Muscle of back (tissue), 11 donors: ENCODE measurements around the gene RGS17. TPM values are rescaled to one million over a fixed set of nuclear protein-coding genes. Genes with fewer than 3 reads are reported as not detected.

Experiments used
- DNase-seq, 3 donors: peaks; one replicate each; pipeline versions ENCODE4 v3.0.0 to v3.0.0-alpha.2; 2013
- polyA plus RNA-seq, 10 donors: library from polyadenylated mRNA; unstranded; fragments of 120-200 nt; gene quantifications; one replicate each; pipeline ENCODE4 v1.2.1, GENCODE V29; 2013; ENCODE audit not compliant: insufficient read length in 10 of 10

Gene RGS17
- polyA plus RNA-seq, 10 donors: 0.67 to 1.7 (median 0.85) TPM

DNA sequence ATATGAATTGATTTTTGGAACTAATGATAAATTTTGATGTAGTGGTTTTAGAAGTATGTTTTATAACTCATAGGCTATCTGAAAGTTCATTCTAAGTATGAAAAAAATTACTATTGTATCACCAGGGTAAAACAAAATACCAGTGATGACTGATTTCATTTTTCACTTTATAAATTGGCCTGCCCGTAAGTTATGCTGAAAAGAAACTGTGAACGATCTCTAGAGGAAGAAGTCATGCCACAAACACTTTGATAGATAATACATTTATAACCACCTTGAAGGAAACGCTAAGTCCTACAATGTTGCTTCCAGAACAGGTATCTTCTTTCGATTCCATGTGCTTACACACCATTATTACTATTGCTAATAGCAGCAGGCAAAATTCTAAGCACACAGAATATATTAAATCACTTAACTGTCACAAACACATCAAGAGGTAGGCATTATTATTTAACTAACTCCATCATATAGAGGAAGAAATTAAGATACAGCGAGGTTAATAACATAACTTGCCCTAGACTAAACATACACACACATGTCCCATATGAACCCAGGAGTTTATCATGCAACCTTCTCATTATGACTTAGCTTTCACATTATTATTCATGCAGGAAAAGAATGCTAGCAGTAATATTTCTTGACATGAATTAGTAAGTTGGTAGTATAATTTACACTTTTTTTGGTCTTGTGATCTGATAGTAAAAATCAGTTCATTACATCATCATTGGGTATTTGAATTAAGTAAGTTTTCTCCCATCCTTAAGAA, 44.7 kb downstream of the RGS17 start:
- no peak for DNase-seq

DNA sequence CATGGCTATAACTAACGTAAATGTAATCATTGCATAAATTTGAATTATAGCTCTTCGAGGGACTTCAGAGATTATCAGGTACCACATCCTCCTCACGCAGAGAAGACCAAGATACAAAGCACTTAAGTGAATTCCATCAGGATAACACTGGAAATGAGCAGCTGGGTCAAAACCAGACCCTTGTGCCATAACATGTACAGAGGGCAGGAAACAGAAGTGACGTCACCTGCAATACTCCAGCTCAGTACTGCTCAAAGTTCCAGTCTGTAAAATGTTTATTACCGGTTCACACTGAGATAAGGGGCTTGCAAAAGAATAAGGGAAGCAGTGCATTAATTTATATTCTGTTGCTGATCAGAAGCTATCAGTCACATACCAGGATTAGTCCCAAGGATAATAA, 45.8 kb downstream of the RGS17 start:
- DNase-seq: no peak

DNA sequence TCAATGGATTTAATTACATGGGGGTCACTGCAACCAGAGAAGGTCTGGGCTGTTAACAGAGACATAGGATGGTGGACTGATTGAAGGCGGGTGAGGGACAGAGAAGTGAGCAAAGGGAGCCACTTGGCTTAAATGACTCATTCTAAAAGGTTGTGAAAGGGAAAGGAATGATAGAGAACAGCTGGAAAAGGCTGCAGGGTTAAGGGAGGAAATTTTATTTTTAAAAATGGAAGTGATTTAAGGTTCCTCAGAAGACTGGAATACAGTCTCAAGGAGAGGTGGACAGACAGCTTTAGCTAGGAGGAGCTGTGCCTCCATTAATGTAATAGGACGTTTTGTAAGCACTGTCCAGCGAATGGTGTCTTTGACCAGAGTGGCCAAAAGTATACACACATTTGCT, 46.7 kb downstream of the RGS17 start:
- DNase-seq: no peak

DNA sequence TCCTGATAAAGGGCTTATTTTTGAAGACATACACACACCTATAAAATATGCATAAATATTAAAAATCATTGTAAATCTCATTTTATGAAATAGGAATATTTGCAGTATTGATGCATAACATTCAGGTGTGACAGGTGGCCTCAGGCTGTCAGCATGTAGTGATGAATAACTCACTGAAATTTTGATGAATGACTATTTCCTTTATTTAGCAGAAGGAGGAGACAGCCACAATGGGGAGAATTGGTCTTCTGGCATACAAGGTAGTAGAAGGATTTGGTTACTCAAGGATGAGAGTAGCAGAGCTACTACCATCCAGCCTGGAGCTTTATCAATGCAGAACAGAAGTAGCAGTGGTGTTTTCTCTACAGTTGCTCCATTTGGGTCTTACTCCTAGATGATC, 47.2 kb downstream of the RGS17 start:
- DNase-seq: no peak

DNA sequence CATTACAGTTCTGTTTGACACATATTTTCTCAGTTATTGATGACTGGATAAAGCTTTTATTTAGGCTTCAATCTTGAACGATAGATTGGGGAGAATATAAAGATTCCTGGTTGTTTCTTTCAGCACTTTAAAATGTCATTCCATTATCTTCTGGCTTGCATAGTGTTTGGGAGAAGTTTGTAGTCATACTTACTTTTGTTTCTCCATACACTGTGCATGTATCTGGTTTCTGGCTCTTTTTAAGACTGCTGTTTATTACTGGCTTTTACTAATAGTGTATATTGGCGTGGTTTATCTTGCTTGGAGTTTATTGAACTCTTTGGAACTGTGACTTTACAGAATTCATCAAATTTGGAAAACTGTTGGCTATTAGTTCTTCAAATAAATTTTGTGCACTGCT, 49.2 kb downstream of the RGS17 start:
- DNase-seq: no peak

DNA sequence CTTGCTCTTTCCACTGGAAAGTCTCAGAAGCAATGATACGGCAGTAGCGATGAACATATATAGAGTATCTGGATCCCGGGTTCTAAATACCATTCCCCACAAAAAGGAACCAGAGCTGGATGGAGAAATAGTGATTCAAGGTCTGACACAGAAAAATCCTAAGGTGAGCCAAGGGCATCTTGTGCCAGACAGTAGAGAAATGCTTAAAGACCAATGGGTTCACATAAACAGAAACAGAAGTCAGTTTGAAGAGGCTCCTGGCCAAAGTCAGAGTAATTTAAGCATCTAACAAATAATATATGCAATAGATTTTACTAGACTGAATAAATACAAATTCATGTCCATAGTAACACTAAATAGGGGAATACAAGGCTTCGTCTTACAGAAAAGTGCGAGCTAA, 54.7 kb downstream of the RGS17 start:
- DNase-seq: no peak

DNA sequence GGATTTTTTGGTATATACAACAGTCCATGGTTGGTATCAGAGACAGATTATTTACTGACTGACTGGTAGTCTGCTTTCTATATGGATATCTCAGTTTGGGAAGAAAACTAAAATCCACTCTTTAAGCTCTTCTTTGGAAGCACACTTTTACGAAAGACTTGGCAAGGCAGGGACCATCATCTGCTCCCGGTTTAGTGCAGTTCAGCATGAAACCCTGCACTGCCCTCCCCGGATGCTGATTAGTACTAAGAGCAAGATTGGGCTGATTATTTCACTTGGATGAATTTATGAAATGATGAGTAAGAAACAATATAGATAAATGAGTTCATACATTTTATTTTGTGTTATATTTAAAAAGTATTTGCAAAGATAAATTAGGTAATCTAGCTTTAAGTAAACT, 56.3 kb downstream of the RGS17 start:
- DNase-seq: no peak

DNA sequence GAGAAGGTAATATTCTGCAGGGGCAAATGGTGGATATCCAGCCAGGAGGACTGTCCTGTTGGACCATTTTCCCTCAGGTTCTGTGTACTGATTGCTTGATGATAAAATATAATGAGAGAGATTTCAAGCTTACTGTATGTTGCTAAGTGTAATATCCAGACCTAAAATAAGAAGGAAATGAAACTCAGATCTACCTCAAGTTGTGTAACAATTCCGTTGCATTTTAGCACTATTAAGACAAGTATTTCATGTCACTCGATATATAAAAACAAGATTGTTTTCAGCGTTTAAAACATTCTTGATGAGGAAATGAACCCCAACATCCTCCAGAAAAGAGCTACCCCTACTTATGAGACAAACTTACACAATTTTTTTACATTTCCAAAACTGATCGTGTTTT, 57.2 kb downstream of the RGS17 start:
- DNase-seq: no peak

DNA sequence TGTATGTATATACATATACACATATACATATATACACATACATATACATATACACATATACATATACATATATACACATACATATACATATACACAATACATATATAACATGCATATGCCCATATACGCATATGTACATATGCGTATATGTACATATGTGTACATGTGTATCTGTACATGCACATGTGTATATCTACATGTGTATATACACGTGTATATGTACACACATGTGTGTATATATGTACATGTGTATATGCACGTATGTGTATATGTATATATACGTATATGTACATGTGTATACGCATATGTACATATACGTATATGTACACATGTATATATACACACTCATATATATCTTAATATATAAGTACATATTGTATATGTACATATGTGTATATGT, 60.3 kb downstream of the RGS17 start:
- no peak for DNase-seq

DNA sequence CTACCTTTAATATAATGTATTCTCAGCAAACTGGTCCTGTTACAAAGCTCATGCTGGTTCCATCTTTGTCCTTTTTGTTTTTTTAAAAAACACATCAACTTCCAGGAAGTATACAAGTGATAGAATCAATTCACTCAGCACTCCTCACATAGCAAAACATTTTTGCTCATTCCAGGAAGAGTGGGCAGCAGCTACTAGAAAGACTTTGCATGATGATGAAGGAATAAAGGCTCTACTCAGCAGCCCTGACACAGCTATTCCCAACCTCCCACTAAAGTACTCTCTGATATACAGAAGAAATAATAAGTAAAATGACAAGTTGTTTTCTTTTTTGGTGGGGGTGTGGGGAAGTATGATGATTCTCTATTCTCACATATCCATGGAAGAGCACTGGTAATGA, 61.2 kb downstream of the RGS17 start:
- DNase-seq: no peak

DNA sequence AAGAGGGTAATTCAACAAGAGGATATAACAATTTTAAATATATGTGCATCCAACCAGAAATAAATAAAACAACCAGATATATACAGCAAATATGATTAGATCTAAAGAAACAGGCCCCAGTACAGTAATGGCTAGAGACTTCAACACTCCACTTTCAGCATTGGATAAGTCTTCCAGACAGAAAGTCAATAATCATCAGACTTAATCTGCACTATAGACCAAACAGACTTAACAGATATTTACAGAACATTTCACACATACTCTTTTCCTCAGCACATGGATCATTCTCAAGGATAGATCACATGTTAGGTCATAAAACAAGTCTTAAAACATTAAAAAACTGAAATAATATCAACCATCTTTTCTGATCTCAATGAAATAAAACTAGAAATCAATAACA, 65.9 kb downstream of the RGS17 start:
- no peak for DNase-seq

DNA sequence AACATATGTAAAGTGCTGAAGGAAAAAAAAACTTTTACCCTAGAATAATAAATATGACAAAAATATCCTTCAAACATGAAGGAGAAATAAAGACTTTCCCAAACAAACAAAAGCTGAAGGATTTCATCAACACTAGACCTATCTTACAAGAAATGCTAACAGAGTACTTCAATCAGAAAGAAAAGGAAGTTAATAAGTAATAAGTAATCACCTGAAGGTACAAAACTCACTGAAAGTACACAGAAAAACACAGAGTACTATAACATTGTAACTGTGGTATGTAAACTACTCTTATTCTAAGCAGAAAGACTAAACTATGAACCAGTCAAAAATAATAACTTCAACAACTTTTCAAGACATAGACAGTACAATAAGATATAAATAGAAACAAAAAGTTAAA, 67.1 kb downstream of the RGS17 start:
- DNase-seq: no peak

DNA sequence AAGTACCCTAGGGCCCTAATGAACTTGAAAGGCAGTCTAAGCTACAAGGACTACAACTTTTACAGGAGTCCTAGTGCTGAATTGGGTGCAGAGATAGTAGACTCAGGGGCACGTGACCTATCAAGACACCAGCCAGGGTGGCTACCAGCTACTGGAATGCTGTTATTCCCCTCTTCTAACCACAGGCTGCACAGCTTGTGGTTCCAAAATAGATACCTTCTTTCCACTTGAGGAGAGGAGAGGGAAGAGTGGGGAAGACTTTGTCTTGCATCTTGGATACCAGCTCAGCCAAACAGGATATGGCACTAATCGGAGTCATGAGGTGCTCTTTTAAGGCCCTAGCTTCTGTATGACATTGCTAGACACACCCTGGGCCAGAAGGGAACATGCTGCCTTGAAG, 68.6 kb downstream of the RGS17 start:
- DNase-seq: no peak

DNA sequence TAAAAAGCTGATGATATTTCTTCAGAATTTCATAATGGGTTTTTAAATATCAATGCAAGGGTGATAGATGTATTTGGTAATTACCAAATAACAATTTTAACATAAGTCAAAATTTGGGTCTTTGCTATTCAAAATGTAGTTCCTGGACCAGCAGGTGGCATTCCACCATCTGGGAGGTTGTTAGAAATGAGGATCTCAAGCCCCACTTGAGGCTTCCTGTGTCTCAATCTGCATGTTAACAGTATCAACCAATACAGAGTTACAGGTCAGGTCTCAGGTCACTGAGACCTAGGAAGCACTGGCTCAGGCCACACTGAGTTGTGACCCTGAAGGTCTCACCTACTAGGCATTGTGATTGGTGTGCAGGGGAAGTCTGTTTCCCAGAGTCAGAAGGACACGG, 71.3 kb downstream of the RGS17 start:
- DNase-seq: no peak

DNA sequence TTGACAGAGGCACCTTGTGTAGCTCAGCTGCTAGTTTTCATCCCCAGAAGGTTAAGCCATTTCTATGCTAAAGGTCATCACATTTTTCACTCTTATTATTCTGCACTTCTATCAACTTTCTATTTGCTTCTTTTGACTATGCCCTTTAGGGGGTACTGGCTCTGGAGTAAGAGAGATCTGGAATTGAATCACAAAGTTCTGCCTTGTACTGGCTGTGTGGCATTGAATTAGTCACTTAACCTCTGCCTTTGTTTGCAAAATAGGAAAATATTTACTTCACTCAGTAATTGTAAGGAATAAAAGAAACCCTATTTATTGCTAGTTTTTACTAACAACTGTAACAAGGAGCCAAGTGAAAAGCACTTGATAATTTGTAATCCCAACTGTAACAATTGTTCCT, 71.8 kb downstream of the RGS17 start:
- no peak for DNase-seq

DNA sequence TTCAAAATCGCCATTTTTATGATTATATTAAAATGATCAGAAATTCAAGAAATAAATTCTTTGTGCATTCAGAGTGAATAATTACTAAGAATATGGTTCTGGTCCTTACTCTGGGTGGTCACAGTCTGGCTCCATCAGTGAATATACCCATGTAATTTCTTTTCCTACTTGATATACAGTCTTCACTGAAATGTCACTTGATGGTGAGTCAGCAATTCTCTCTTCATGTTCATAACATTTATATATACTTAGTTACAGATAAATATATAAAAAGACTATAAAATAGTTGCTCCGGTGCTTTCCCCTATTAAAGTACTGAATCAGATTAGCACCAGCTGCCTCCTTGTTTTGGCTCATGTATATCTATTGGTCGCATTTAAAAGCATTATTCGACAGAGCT, 72.2 kb downstream of the RGS17 start:
- DNase-seq: no peak

DNA sequence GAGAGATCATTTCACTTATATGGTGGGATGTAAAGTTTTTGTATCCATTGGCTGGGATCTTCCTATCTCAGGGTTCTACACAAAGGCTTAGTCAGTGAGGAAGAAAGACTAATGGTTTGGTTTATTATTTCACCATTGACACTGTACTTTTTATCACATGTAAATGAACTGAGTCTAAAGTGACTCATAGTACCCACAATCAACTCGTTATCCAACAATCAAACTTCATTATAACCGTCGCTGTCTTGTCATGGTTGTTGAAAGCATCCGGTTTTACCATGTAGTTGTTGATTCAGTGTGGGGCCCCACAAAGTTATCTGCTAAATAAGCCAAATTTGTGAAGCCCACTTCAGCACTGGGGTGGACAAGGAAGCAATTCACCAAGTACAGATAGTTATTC, 72.8 kb downstream of the RGS17 start:
- no peak for DNase-seq

DNA sequence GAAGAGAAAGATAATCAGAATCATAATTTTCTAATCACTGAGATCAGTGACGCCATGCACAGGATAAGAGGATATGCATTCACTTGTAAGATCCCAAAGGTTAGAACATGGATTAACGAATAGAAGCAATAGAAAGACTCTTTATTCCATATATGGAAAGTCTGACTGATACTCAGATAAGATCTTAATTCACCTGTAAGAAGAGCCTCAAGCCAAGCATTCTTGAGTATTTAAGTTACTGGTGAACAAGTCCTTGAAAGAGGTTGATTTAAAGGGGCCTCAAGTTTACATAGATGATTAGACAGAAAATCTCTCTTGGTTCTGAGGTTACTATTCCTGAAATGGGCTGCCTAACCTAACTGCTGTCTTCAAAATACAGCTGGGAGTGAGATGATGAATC, 74.8 kb downstream of the RGS17 start:
- no peak for DNase-seq

DNA sequence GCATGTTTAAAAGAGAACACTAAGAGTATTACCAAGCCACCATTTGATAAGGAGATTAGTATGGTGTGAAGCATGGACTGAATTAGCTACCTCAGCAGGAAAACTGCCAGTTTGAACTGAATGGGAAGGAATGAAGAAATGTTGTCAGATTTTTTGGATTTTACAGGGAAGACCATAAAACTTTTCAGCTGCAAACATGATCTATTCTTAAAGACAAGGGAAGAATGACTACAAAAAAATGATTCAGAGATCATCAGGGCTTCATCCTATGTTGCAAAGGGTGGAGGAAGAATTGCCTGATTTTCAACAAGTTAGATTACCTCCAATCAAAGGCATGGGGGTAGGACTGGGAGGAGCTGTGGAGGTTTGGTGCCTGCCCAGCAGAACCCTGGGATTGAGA, 79.3 kb downstream of the RGS17 start:
- no peak for DNase-seq

DNA sequence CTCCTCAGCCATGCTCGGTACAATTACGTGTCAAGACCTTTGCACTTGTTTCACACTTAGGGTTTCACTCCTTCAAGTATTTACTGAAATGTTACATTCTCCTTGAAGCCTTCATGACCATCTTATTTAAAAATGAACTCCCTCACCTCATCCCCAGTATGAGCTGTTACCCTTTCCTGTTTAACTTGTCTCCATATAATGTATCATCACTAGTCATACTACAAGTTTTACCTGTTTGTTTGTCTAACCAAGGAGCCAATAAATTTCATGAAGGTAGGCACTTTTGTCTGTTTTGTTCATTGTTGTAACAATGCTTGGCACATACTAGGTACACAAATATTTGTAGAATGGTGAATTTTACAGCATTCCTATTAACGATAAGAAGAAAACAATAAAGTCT, 82.5 kb downstream of the RGS17 start:
- no peak for DNase-seq

DNA sequence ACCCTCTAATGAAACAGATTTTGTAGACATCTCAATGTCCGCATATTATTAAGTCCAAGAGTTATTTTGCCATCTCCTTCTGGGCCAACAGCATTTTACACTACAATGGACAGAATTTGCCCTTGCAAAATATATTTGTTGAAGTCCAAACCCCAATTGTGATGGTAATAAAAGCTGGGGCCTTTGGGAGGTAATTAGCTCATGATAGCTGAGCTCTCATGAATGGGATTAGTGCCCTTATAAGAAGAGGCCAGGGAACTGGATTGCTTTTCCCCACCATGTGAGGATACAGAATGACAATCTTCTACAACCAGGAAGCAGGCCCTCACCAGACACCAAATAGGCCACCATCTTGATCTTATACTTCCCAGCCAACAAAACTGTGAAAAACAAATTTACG, 83.7 kb downstream of the RGS17 start:
- DNase-seq: no peak

DNA sequence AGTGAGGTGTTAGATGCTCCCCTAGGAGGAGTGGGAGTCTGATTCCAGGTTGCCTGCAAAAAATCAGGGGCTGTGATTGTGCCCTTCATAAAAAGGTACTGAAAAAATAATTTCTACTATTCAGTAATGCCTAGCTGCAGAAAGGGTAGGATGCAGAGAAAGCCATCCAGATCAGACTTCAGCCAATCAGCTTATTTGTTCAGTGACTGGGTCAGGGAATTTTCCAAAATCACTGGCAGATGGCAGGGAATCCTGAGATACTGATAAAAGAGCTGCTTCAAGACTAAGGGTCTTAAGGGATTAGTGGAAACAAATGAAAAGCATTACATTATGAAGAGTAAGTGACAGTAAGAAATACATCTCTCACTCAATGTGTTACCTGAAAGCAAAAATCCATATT, 85.8 kb downstream of the RGS17 start:
- DNase-seq: no peak

DNA sequence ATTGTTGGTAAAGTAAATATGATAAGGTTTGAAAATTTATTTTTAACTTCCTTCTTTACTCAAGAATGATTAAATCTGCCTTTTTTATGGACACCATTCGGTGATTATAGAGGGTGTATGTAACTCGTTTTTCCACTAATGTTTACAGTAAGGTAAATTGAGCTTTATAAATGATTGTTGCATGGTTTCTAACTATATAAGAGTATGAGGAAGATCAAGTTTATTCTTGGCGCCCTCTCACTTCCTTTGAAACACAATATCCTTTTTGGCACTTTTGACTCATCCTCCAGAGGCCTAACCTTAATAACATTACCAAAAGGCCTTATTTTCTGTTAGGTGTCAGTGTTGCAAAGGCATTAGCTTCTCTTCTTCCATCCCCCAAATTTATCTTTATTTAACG, 86.8 kb downstream of the RGS17 start:
- no peak for DNase-seq

DNA sequence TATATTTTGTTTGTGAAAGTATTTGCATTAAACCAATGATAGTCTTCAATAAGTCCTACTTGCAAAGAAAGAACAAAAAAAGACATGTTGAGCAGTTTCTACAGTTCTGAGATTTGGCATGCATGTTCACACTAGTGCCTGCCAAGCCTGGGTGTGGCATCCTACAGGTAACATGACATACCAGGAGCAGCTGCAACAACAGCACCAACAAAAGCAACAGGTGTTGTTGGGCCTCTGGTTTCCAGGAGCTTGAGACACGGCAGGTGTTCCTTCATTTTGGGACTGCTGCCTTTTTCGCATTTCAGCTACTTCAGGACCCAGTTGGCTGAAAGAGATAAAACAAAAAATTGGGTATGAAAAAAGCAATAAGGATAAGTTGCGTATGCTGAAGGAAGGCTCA, 87.4 kb downstream of the RGS17 start:
- DNase-seq: no peak
